WTC11 (cell line): ENCODE results near the gene FAM237A. TPM values are rescaled to one million over a fixed set of nuclear protein-coding genes. Genes with fewer than 3 reads are reported as not detected.

Source experiments
- ATAC-seq: fragments of 200-7000 bp; cut with Tn5 transposase; 2 replicates; pipeline ENCODE4 v1.10.0; 2021; ENCODE audit warnings: mild to moderate bottlenecking, moderate library complexity
- CTCF ChIA-PET: fragments of 300-600 bp; sonication (Branson Sonifier 250); formaldehyde crosslinking; loops from one replicate; lab custom pipeline; 2021; ENCODE audit warnings: antibody characterized with exemption; lab: Charles Lee
- POLR2A ChIA-PET: fragments of 350-600 bp; sonication (Branson Sonifier 250); formaldehyde crosslinking; loops from one replicate; lab custom pipeline; 2021; ENCODE audit warnings: antibody characterized with exemption; lab: Charles Lee
- DNase-seq: peaks from one replicate; pipeline ENCODE4 v3.0.0; 2021; ENCODE audit warnings: low spot score
- H3K27ac Mint-ChIP-seq: 2 replicates; pipeline ENCODE4 v1.8.0; 2021; ENCODE audit warnings: mixed read lengths
- H3K27me3 Mint-ChIP-seq: 2 replicates; pipeline ENCODE4 v1.8.0; 2021; ENCODE audit warnings: low read depth, mild to moderate bottlenecking, moderate library complexity, mixed read lengths
- H3K36me3 Mint-ChIP-seq: 2 replicates; pipeline ENCODE4 v1.8.0; 2021; ENCODE audit warnings: mixed read lengths
- H3K4me1 Mint-ChIP-seq: 2 replicates; pipeline ENCODE4 v1.8.0; 2022; ENCODE audit warnings: mixed read lengths
- H3K4me3 Mint-ChIP-seq: 2 replicates; pipeline ENCODE4 v1.8.0; 2021; ENCODE audit warnings: mild to moderate bottlenecking, moderate library complexity, mixed read lengths
- H3K9me3 Mint-ChIP-seq: 2 replicates; pipeline ENCODE4 v1.8.0; 2021; ENCODE audit warnings: mixed read lengths
- EMX1 ChIP-seq: fragments of 250-450 bp; sonication (Bioruptor Pico); IDR thresholded peaks from 2 replicates; pipeline ENCODE4 v1.8.0; 2021; ENCODE audit warnings: mild to moderate bottlenecking
- ESRRA ChIP-seq: sonication (generic); formaldehyde crosslinking; IDR thresholded peaks from 2 replicates; pipeline ENCODE4 v1.8.1; 2022; ENCODE audit warnings: mild to moderate bottlenecking, missing genetic modification reagents, borderline replicate concordance
- FOXK1 ChIP-seq: sonication (generic); formaldehyde crosslinking; IDR thresholded peaks from 2 replicates; pipeline ENCODE4 v1.8.0; 2022; ENCODE audit warnings: mild to moderate bottlenecking, moderate library complexity, missing genetic modification reagents
- GABPB1 ChIP-seq: sonication (generic); formaldehyde crosslinking; IDR thresholded peaks from 2 replicates; pipeline ENCODE4 v1.8.1; 2023; ENCODE audit warnings: mild to moderate bottlenecking, missing genetic modification reagents
- IRF2 ChIP-seq: sonication (generic); formaldehyde crosslinking; IDR thresholded peaks from 2 replicates; pipeline ENCODE4 v1.8.0; 2022; ENCODE audit warnings: low read depth, missing genetic modification reagents, borderline replicate concordance
- KAT7 ChIP-seq: sonication (generic); formaldehyde crosslinking; IDR thresholded peaks from 2 replicates; pipeline ENCODE4 v1.8.1; 2023; ENCODE audit warnings: missing genetic modification reagents, mild to moderate bottlenecking, borderline replicate concordance
- SMAD4 ChIP-seq: sonication (generic); formaldehyde crosslinking; IDR thresholded peaks from 2 replicates; pipeline ENCODE4 v1.8.0; 2022; ENCODE audit warnings: mild to moderate bottlenecking, missing genetic modification reagents
- SP1 ChIP-seq: sonication (generic); formaldehyde crosslinking; conservative IDR thresholded peaks from 2 replicates; pipeline ENCODE4 v1.8.1; 2022; ENCODE audit warnings: missing genetic modification reagents
- ZNF396 ChIP-seq: fragments of 250-450 bp; sonication (Bioruptor Pico); IDR thresholded peaks from 2 replicates; pipeline ENCODE4 v1.8.0; 2021; ENCODE audit warnings: mild to moderate bottlenecking, moderate library complexity, borderline replicate concordance
- ZNF671 ChIP-seq: fragments of 250-450 bp; sonication (Bioruptor Pico); IDR thresholded peaks from 2 replicates; pipeline ENCODE4 v1.8.0; 2021; ENCODE audit warnings: mild to moderate bottlenecking
- total RNA-seq: library from RNA; stranded (reverse); gene quantifications from 3 replicates; pipeline ENCODE4 v1.2.3, GENCODE V29; 2021
- TF ChIP-seq, protein P1 (sequence below): sonication (generic); formaldehyde crosslinking; IDR thresholded peaks from 2 replicates; pipeline ENCODE4 v1.8.1; 2022; ENCODE audit warnings: low read depth, mild to moderate bottlenecking, moderate library complexity, missing genetic modification reagents, borderline replicate concordance
- TF ChIP-seq, protein P2 (sequence below): fragments of 250-450 bp; sonication (Bioruptor Pico); IDR thresholded peaks from 2 replicates; pipeline ENCODE4 v2.1.2; 2022; ENCODE audit warnings: mild to moderate bottlenecking, moderate library complexity
- TF ChIP-seq, protein P3 (sequence below): sonication (generic); formaldehyde crosslinking; IDR thresholded peaks from 2 replicates; pipeline ENCODE4 v1.8.0; 2022; ENCODE audit warnings: mild to moderate bottlenecking, missing genetic modification reagents
- TF ChIP-seq, protein P4 (sequence below): sonication (generic); formaldehyde crosslinking; IDR thresholded peaks from 2 replicates; pipeline ENCODE4 v1.8.1; 2023; ENCODE audit warnings: mild to moderate bottlenecking, missing genetic modification reagents, moderate library complexity
- TF ChIP-seq, protein P5 (sequence below): sonication (generic); formaldehyde crosslinking; IDR thresholded peaks from 2 replicates; pipeline ENCODE4 v1.8.1; 2023; ENCODE audit warnings: mild to moderate bottlenecking, missing genetic modification reagents, moderate library complexity
- TF ChIP-seq, protein P6 (sequence below): sonication (generic); formaldehyde crosslinking; IDR thresholded peaks from 2 replicates; pipeline ENCODE4 v1.8.0; 2022; ENCODE audit warnings: mild to moderate bottlenecking, missing genetic modification reagents
- TF ChIP-seq, protein P7 (sequence below): sonication (generic); formaldehyde crosslinking; IDR thresholded peaks from 2 replicates; pipeline ENCODE4 v1.8.1; 2022; ENCODE audit warnings: mild to moderate bottlenecking, missing genetic modification reagents, moderate library complexity, borderline replicate concordance

FAM237A gene
- total RNA-seq, 1 experiment from 2014 or later = not detected

DNA sequence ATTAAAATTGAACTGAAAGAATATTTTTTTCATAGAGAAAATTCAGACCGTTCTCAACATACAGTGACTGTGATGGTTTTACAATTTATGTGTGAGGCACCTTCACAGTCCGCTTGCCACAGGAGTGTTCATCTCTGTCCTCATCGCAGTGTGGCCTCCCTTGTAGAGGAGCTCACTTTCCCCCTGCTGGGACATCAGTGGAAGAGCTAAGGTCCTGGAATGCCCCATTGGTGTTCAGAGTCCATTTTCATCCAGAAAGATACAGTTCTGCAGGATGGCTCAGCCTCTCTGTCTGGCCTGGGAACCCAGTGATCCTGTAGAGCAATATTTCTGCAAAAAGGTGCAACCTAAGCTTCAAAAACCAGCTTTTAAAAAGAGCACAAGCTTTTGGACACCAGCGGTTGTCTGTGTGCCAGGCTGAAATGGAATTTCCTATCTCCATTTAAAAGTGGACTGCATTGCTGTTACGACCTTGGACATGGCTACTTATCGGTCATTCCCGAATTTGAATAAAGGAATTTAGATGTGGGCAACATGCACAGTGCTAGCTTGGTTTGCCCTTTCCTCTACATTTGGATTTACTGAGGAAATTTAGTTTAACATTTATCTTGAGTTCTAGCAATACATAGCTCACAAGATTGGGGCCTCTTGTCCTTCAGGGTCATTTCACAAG, 26.7 kb upstream of the FAM237A start (continued):
- TF ChIP-seq, protein P1, sequence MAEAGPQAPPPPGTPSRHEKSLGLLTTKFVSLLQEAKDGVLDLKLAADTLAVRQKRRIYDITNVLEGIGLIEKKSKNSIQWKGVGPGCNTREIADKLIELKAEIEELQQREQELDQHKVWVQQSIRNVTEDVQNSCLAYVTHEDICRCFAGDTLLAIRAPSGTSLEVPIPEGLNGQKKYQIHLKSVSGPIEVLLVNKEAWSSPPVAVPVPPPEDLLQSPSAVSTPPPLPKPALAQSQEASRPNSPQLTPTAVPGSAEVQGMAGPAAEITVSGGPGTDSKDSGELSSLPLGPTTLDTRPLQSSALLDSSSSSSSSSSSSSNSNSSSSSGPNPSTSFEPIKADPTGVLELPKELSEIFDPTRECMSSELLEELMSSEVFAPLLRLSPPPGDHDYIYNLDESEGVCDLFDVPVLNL (CRISPR knock-in tag) = no peak
- no peak for TF ChIP-seq ZNF671 (CRISPR knock-in tag)
- no peak for TF ChIP-seq GABPB1 (CRISPR knock-in tag)
- TF ChIP-seq, protein P2, sequence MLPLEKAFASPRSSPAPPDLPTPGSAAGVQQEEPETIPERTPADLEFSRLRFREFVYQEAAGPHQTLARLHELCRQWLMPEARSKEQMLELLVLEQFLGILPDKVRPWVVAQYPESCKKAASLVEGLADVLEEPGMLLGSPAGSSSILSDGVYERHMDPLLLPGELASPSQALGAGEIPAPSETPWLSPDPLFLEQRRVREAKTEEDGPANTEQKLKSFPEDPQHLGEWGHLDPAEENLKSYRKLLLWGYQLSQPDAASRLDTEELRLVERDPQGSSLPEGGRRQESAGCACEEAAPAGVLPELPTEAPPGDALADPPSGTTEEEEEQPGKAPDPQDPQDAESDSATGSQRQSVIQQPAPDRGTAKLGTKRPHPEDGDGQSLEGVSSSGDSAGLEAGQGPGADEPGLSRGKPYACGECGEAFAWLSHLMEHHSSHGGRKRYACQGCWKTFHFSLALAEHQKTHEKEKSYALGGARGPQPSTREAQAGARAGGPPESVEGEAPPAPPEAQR (CRISPR knock-in tag) = no peak

DNA sequence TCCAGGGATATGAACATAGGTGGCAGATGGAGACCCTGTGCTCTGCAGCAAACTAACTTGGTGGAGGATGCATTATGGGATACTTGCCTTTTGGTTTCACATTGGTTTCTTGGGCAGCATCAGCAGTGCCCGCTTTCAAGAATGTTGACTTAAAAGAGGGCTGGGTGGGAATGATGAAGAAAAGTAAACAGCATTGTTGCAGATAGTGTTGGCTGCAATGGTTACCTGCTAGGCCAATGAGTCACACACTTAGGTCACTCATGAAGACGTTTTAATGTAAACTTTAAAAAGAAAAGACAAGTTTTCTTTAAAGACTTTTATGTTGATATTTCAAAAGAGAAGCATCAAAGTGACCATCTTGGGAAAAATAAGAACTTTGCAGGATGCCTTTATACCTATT, 26.1 kb upstream of the FAM237A start:
- H3K4me1 Mint-ChIP-seq = 0 out of 2 replicates have a peak, but pooled peaks cover 4% of the 10 kb centered on the region
- POLR2A ChIA-PET = no interaction called here
- no peak for ATAC-seq
- H3K9me3 Mint-ChIP-seq = 0 out of 2 replicates have a peak, but pooled peaks cover 3% of the 10 kb centered on the region
- CTCF ChIA-PET = interaction anchor here (2.3 kb wide), 1 partner anchor 224 kb away, joined by 6 read pairs; no protein-coding TSS in a partner anchor
- H3K36me3 Mint-ChIP-seq = peaks cover 4% of the 10 kb centered on the region; the same call in 1 of the 2 replicates
- no peak overlapping the region for H3K4me3 Mint-ChIP-seq
- DNase-seq = no peak
- H3K27me3 Mint-ChIP-seq = no peaks in the 10 kb centered on the region
- no peak overlapping the region for H3K27ac Mint-ChIP-seq
- TF ChIP-seq, protein P3, sequence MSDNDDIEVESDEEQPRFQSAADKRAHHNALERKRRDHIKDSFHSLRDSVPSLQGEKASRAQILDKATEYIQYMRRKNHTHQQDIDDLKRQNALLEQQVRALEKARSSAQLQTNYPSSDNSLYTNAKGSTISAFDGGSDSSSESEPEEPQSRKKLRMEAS (CRISPR knock-in tag) = no peak
- no peak for TF ChIP-seq SP1 (CRISPR knock-in tag)
- TF ChIP-seq, protein P4, sequence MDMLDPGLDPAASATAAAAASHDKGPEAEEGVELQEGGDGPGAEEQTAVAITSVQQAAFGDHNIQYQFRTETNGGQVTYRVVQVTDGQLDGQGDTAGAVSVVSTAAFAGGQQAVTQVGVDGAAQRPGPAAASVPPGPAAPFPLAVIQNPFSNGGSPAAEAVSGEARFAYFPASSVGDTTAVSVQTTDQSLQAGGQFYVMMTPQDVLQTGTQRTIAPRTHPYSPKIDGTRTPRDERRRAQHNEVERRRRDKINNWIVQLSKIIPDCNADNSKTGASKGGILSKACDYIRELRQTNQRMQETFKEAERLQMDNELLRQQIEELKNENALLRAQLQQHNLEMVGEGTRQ (CRISPR knock-in tag) = no peak
- TF ChIP-seq KAT7 (CRISPR knock-in tag) = no peak
- TF ChIP-seq IRF2 (CRISPR knock-in tag) = no peak
- TF ChIP-seq, protein P5, sequence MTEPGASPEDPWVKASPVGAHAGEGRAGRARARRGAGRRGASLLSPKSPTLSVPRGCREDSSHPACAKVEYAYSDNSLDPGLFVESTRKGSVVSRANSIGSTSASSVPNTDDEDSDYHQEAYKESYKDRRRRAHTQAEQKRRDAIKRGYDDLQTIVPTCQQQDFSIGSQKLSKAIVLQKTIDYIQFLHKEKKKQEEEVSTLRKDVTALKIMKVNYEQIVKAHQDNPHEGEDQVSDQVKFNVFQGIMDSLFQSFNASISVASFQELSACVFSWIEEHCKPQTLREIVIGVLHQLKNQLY (CRISPR knock-in tag) = no peak
- no peak for TF ChIP-seq EMX1
- TF ChIP-seq SMAD4 (CRISPR knock-in tag) = no peak
- TF ChIP-seq, protein P6, sequence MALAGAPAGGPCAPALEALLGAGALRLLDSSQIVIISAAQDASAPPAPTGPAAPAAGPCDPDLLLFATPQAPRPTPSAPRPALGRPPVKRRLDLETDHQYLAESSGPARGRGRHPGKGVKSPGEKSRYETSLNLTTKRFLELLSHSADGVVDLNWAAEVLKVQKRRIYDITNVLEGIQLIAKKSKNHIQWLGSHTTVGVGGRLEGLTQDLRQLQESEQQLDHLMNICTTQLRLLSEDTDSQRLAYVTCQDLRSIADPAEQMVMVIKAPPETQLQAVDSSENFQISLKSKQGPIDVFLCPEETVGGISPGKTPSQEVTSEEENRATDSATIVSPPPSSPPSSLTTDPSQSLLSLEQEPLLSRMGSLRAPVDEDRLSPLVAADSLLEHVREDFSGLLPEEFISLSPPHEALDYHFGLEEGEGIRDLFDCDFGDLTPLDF = no peak
- TF ChIP-seq, protein P7, sequence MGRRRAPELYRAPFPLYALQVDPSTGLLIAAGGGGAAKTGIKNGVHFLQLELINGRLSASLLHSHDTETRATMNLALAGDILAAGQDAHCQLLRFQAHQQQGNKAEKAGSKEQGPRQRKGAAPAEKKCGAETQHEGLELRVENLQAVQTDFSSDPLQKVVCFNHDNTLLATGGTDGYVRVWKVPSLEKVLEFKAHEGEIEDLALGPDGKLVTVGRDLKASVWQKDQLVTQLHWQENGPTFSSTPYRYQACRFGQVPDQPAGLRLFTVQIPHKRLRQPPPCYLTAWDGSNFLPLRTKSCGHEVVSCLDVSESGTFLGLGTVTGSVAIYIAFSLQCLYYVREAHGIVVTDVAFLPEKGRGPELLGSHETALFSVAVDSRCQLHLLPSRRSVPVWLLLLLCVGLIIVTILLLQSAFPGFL (CRISPR knock-in tag) = no peak
- no peak for TF ChIP-seq ZNF396 (CRISPR knock-in tag)
- no peak for TF ChIP-seq FOXK1 (CRISPR knock-in tag)
- TF ChIP-seq ESRRA (CRISPR knock-in tag) = no peak
